HG03064 (cell line): ENCODE measurements around the gene INCA1.

Experiments used
- ATAC-seq: cut with Tn5 transposase; IDR thresholded peaks from one replicate; pipeline ENCODE4 v1.9.1; 2021; ENCODE audit warnings: low read depth; ENCODE audit not compliant: unreplicated experiment

Gene INCA1

DNA sequence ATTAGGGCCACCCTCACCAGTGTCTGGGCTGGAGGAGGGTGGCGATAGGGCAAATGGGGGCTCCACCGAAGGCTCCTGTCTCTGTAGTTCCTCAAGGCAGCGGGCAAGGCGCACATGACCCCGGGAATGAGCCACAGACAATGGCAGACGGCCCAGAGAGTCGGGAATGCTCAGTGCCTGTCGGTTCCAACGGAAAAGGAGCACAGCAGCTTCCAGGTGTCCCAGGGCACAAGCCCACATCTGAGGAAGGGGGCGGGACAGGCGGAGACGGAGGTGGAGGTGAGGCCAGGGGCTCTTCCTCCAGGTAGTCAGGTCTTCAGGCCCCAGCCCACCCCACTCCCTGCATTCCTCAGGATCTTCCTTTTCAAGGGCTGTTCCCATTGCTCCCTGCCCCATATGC lies 24.6 kb downstream of the INCA1 start:
- no peak for ATAC-seq

DNA sequence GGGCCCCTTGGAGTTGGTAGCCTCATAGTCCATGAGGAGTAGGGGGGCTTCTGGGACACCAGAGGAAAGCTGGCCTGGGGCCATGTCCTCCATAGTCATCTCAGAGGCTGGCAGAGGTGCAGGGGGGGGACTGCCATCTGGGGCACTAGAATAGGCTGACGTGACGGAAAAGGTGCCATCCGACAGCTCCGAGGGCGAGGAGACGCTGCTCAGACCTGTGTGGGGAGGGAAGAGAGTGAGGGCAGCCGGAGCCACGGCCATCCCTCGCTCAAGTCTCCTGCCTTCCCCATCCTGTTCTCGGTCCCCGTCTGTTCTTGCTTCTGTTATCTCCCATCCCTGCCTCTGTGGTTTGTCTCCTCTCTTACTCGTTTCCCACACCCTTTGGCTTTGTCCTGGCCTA lies 25.0 kb downstream of the INCA1 start:
- ATAC-seq: no peak

DNA sequence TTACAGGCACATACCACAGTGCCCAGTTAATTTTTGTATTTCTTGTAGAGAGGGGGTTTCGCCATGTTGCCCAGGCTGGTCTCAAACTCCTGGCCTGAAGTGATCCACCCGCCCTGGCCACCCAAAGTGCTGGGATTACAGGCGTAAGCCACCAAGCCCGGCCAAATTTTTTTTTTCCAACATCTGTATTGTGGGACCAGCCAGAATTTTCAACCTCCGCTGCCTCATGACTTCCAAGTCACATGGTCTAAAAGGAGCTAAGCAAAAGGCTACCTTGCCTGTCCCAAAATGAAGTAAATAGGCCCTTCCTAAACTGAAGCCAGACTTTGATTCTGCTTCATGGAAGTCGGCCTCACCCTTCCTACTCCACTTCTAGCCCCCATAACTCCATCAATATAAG lies 25.5 kb downstream of the INCA1 start:
- ATAC-seq: no peak

DNA sequence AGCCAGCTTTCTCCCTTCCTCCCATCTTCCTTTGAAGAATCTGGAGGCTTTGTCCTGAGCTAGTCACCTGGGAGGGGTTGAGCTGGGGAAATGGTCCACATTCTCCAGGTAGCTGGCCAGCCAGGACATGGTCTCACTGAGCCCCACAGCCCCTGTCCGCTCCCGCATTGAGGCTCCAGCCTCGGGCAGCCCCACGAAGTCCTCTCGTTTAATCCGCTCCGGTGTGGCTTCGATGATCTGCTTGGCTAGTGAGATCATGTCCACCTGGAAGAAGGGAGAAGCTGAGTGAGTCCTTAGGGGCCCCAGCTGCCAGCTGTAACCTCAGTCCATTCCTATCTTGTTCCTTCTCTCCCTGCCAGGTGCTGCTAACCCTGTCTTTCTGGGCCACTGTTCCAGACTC lies 27.0 kb downstream of the INCA1 start:
- ATAC-seq: no peak

DNA sequence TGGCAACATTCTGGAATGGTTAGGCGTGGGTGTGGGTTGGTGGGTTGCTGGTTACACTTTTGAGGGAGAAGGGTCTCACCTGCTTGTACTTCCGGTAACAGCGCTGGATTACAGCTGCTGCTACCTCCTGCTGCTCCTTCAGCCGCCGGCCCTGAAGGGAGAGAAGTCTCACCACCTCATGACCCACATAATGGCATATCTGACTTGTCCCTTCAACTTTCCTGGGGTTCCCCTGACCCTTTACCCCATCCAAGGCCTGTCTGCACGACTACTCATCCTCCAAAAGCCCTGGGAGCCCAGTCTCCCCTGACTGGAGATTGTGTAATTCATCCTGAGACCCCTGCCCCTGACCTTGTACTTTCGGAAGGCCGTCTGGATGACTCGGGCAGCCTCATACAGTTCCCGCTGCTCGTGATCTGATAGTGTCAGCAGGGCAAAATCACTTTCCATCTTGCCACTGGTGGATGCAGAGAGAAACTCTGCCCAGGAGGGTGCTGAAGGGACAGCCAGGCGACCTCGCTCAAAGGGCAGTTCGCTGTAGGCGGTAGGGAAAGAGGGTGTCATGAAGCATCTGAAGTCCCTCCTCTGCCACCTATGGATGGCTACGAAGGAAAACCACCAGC lies 27.7 kb downstream of the INCA1 start:
- no peak for ATAC-seq

DNA sequence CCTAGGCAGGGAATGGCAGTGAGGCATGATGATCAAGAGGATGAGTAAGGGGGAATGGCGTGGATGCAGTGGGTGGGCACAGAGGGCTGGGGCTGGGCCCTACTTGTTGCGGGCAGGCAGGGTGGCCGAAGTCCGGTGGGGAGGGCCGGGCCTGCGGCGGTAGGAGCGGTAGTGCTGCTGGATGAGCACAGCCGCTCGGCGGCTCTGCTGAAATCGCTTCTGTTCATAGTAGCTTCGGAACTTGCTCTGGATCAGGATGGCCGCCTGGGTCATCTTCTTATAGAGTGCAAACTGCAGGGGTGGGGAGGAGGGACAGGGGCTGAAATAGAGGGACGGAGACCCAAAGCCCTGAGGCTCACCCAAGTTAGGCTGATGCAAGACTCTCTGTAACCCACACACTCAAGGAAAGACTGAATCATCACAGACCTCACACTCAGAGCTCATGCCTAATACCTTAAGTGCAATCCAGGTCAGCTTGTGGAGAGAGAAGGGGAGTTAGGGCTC lies 28.2 kb downstream of the INCA1 start:
- ATAC-seq: no peak

DNA sequence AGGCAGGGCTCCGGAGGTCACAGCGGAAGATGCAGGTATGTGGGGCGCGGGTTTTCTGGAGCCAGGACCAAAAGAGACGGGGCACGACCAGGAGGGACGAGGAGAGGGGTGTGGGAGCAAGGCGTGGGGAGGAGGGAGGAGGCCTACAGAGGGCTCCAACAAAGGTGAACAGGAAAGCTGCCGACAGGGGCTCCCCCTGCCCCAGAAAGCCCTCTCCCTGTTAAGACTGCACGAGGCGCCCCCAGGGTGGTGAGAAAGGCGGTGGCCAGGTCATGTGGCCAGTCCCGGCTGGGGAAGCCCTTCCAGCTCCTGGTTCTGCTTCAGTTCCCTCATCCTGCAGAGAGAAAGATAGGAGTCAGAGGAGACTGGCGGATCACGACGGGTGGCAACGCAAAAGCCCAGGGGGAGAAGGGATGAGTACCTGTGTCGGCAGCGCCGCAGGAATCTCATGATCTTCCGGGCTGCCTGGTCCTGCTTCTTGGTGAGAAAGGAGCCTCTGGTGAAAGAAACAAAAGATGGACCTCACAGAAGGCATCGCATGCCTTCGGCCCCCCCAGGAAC lies 28.8 kb downstream of the INCA1 start:
- no peak for ATAC-seq

DNA sequence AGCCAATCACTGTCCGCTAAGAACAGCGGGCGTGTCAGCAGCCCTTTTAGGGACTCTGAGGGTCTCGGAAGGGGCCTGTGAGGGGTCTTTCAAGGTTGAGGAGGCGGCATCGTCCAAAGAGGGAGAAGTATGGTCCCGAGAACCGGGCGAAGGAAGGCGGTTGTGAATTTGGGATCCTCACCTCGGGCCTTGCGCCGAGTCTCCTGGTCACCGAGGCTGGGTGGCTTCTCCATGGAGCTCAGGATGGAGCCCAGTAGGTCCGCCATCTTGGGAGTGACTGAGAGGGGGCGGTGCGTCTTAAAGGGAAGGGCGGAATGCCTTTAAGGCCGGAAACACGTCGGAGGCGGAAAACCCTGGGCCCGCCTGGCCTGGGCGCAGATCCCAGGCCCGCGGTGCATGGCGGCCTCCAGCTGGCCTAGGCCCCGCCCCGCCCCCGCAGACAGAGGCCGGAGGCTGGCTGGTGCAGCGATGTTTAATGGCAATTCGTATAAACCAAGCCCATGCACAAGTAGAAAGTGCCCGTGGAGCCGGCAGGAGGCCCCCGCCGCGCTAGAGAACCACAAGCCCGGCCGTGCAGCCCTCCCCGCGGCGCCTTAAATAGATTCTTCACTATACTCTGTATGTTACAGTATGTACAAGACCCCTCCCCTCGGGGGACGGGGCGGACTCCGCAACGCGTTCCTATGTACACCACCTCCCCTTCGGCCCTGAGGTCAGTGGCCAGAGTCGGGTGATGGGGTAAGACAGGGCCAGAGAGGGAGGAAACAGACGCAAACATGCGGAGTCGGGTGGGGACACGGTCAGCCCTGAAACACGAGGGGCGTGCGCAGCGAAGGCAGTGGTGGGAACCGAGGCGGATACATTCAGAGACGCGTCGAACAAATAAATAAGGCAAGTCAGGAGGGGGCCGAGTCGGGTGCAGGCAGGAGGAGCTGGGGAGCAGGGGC lies 29.5 kb downstream of the INCA1 start, which contains the start of gene SPAG7:
Gene SPAG7, minus strand, starts transcription at position 279 of the 947 bp plus-strand sequence. Its CDS starts 13 bp downstream, at position 266.
- ATAC-seq: peak; percentile 53

DNA sequence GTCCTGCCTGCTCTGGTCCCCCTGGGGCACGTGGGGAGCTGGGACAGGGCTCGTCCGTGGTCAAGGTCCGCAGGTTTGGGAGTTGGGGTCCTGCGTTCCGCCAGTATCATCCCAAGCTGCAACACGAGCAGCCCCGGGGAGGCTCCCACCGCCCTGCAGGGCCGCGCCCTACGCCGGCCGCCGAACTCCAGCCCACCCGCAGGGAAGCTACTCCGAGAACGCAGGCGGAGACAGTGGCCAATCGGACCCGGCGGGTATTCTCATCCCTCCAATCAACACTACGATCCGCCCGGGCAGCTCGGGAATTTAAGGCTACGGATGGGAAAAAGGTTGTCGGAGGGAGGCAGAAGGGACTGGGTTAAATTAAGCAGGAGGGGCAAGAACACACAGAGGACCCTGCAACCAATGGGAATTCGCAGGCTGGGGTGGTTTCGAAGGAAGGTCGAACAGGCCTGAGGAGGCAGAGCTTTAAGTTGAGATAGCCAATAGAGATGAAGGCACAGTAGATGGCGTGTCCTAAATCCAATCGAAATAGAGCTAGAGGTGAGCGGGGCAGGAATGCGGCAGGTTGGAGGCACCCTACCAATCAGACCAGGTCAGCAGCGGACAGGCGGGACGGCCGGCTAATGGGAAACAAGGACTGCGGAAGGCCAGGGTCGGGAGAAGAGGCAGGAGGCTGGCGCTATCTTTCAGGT lies 30.3 kb downstream of the INCA1 start:
- ATAC-seq: peak; percentile 74

DNA sequence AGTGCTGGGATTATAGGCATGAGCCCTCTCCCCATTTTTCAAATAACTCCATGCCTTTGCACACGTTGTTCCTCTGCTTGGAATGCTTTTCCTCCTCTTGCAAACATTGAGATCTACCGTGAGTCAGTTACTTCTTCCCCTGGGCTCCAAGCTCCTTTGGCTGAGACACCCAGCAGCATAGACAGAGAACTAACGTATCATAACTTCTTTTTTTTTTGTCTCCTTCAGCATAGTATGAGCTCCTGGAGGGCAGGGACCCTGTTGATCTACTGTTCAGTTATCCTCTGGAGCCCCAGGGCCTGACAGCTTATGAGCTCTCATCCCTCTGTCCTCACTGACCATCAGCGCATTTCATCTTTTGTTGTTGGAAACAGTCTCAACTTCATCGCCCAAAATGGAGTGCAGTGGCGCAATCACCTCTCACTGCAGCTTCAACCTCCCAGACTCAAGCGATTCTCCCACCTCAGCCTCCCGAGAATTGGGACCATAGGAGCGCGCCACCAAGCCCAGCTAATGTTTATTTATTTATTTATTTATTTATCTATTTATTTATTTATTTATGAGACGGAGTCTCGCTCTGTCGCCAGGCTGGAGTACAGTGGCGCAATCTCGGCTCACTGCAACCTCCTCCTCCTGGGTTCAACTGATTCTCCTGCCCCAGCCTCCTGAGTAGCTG lies 31.9 kb downstream of the INCA1 start:
- no peak for ATAC-seq

DNA sequence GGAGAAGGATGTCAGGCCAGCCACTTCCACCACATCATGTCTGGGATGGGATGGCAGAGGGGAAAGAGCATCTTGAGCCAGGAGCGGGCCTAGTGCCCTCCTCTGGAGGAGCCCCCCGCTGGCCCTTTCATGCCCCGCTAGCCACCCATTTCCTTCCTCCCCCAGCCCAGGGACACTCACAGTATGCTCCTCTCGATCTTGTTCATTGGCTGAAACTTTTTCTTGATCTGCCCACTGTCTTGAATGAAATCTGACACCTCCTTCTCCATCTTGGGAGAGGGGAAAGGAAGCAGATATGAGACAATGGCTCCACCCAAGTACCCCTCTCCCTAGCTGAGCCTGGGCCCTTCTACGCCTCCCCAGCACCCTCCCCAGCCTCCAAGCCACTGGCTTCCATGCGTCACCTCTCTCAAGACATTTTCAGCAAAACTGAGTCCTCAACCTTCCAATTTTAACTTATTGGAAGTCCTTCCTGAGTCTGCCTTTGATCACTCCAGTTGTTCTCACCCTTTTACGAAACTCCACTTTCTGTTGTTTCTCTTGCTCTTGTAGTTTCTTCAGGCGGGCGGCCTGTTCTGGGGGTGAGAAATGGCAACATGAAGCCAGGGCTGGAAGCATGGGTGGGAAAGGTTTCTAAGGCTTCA lies 36.9 kb downstream of the INCA1 start:
- ATAC-seq: no peak

DNA sequence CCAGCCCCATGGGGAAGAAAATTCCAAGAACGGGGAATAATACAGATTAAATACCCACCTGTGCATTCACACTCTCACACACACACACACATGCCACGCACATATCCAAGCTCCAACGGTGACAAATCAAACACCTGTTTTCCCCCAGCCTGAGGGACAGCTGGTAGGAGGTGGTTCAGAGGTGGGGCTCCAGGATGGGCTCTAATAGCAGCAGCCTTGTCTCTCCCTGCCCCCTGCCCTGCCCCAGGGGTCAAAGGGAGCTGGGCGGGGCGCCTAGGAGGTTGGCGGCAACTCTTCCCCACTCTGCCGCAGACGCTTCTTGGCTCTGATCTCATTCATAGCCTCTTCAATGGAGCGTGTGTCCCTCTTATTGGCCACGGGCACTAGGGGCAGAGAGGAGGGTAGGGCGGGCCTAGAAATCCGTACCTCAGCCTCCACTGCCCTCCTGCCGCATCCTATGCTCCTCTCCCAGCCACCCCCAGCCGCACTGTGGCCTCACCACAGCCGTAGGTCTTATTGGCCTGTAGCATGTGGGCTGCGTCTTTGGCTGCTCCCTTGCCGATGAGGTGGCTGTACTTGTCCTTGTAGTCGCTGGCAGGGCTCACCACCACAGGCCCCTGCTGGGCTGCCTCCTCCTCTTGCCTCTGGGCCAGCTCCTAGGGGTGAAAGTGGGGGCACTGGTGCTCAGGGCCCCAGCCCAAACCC lies 37.9 kb downstream of the INCA1 start:
- ATAC-seq: no peak

DNA sequence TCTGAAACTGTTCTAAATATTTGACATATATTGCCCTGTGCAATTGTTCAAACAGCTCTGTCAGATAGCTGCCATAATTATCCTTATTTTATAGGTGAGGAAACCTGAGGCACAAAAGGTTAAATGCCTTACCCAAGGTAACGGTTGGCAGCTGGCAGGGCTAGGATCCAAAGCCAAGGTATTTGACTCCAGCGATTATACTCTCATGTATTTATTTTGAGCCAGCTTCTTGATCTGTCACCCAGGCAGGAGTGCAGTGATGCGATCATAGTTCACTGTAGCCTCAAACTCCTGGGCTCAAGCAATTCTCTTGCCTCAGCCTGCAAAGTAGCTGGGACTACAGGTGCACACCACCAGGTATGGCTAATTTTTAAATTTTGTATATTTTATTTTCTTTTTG lies 39.2 kb downstream of the INCA1 start:
- no peak for ATAC-seq

DNA sequence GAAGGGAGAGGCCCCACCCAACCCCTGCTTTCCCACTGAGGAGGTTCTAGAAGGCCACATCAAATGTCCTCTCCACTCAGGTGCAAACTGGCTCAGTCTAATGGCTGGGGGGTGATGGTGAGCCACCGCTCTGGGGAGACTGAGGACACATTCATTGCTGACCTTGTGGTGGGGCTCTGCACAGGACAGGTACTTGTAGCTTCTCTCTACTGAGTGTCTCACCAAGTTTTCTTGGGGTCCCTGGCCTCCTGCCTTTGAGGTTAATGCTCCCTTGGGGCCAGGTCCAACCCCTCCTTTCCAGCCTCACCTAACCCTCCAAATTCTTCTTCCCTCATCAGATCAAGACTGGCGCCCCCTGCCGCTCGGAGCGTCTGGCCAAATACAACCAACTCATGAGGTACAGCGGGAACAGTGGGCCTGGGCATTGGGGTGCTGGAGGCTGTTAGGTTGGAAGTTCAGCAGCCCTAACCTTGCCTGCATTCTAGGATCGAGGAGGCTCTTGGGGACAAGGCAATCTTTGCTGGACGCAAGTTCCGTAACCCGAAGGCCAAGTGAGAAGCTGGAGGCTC lies 40.7 kb downstream of the INCA1 start:
- no peak for ATAC-seq

DNA sequence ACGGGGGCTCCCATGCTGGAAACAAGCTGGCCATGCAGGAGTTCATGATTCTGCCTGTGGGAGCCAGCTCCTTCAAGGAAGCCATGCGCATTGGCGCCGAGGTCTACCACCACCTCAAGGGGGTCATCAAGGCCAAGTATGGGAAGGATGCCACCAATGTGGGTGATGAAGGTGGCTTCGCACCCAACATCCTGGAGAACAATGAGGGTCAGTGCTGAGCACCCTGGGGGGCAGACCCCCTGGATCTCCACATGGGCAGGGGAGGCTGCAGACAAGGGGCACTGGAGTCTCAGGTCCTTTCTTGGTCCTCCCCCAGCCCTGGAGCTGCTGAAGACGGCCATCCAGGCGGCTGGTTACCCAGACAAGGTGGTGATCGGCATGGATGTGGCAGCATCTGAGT lies 42.2 kb downstream of the INCA1 start:
- ATAC-seq: no peak

DNA sequence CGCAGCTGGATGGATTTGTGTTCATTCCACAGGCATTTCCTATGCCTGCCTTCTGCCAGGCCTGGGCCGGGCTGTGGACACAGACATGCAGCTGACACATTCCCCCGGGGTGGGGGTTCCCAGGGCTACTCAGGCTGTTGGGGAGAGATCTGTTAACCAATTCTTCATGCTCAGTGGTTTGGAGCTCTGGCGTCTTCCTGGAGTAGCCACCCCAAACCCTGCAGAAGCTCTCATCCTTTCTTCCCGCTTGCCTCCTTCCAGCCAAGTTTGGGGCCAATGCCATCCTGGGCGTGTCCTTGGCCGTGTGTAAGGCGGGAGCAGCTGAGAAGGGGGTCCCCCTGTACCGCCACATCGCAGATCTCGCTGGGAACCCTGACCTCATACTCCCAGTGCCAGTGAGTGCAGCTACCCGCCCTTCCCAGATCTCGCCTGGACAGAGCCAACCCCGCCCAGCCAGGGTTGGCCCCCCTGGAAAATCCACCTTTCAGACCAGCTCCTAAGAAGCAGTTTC lies 43.8 kb downstream of the INCA1 start:
- ATAC-seq: no peak

DNA sequence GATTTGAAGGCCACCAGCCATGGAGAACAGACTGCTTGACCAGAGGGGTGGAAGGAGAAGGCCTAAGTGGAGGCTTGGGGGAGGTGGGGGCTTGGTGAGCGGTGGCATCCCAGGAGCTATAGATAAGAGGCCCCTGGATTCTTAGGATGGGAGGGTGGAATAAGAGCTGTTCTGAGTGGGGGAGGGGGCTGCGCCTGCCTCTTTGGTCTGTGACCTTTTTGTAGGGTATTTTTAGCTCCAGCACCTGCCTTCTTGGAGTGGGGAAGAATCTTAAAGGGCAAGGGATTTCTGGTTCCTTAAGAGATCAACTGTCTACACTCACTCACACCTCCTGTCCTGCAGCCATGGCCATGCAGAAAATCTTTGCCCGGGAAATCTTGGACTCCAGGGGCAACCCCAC lies 45.8 kb downstream of the INCA1 start:
- ATAC-seq: no peak

DNA sequence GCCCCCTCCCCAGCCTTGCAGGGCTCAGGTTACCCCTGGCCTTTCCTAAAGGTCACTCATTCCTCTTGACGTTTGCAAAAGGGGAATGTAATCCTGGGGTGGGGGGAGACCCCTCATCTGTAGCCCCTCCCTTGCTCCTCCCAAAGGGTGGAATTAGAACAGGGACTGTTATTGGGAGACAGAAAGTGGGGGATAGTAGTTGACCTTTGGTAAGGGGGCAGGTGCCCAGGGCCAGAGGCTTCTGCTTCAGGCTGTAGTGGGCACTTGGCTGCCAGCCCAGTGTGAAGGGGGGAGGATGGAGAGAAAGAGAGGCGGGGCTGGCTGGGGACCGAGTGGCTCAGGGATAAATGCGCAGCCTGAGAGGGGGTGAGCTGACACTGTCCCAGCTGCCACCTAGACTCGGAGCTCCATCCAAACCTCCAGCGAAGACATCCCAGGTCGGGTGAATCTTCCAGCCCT lies 46.5 kb downstream of the INCA1 start, which contains the start of gene ENO3:
Gene ENO3, plus strand, starts transcription at position 374 of the 459 bp plus-strand sequence. CDS start 711 bp downstream, outside the sequence.
- ATAC-seq: no peak
